Measurements from ENCODE around the gene DENND2A. TPM values are rescaled to one million over a fixed set of nuclear protein-coding genes. Genes with fewer than 3 reads are reported as not detected.
"Not testable (repeated sequence)": the region's sequence is repeated elsewhere in the genome, so short reads cannot be mapped to it uniquely, and the experiment has no call there.

The DENND2A gene
- total RNA-seq, 1 donor from 2014 or later = 0.07 TPM

GRCh38 chr7:140619915-140620510 lies 20.6 kb downstream of the DENND2A start:
- DNase-seq (ENCODE audit: low read depth, low spot score) = not testable (repeated sequence)

GRCh38 chr7:140619176-140619575 lies 21.4 kb downstream of the DENND2A start:
- no peak for DNase-seq (ENCODE audit: low read depth, low spot score)

- no peak for DNase-seq (ENCODE audit: low read depth, low spot score)
Measured at GRCh38 chr7:140618306-140618705, 22.3 kb downstream of the DENND2A start.

- DNase-seq (ENCODE audit: low read depth, low spot score) = no peak
Measured at GRCh38 chr7:140617081-140617480, 23.5 kb downstream of the DENND2A start.

GRCh38 chr7:140616328-140616727 lies 24.3 kb downstream of the DENND2A start:
- DNase-seq (ENCODE audit: low read depth, low spot score) = no peak

- no peak for DNase-seq (ENCODE audit: low read depth, low spot score)
Measured at GRCh38 chr7:140611641-140612040, 29.0 kb downstream of the DENND2A start.

- no peak for DNase-seq (ENCODE audit: low read depth, low spot score)
Measured at GRCh38 chr7:140610204-140611165, 30.1 kb downstream of the DENND2A start.

GRCh38 chr7:140609646-140610045 lies 31.0 kb downstream of the DENND2A start:
- DNase-seq (ENCODE audit: low read depth, low spot score) = no peak

- DNase-seq (ENCODE audit: low read depth, low spot score) = no peak
Measured at GRCh38 chr7:140607441-140607989, 33.1 kb downstream of the DENND2A start.

GRCh38 chr7:140605337-140605736 lies 35.3 kb downstream of the DENND2A start:
- no peak for DNase-seq (ENCODE audit: low read depth, low spot score)

- no peak for DNase-seq (ENCODE audit: low read depth, low spot score)
Measured at GRCh38 chr7:140604760-140605159, 35.9 kb downstream of the DENND2A start.

- DNase-seq (ENCODE audit: low read depth, low spot score) = no peak
Measured at GRCh38 chr7:140604076-140604475, 36.5 kb downstream of the DENND2A start.

- DNase-seq (ENCODE audit: low read depth, low spot score) = no peak
Measured at GRCh38 chr7:140601566-140602174, 38.9 kb downstream of the DENND2A start.

- DNase-seq (ENCODE audit: low read depth, low spot score) = no peak
Measured at GRCh38 chr7:140600341-140600740, 40.3 kb downstream of the DENND2A start.

- no peak for DNase-seq (ENCODE audit: low read depth, low spot score)
Measured at GRCh38 chr7:140597428-140597949, 43.1 kb downstream of the DENND2A start.

GRCh38 chr7:140596519-140597427 lies 43.8 kb downstream of the DENND2A start:
- DNase-seq (ENCODE audit: low read depth, low spot score) = no peak

- no peak for DNase-seq (ENCODE audit: low read depth, low spot score)
Measured at GRCh38 chr7:140595468-140596092, 45.0 kb downstream of the DENND2A start.

GRCh38 chr7:140594131-140594691 lies 46.4 kb downstream of the DENND2A start:
- no peak for DNase-seq (ENCODE audit: low read depth, low spot score)

GRCh38 chr7:140593672-140593982 lies 47.0 kb downstream of the DENND2A start:
- DNase-seq (ENCODE audit: low read depth, low spot score) = no peak

Data from pulmonary artery endothelial cell (primary cell).